DLD1 (cell line): ENCODE data around the gene ARHGAP26.

Experiments
- in situ Hi-C: cut with HindIII; loops from 2 replicates; pipeline ENCODE4 v1.10.0; 2017; ENCODE audit warnings: low sequenced_read_pairs

Gene ARHGAP26

DNA sequence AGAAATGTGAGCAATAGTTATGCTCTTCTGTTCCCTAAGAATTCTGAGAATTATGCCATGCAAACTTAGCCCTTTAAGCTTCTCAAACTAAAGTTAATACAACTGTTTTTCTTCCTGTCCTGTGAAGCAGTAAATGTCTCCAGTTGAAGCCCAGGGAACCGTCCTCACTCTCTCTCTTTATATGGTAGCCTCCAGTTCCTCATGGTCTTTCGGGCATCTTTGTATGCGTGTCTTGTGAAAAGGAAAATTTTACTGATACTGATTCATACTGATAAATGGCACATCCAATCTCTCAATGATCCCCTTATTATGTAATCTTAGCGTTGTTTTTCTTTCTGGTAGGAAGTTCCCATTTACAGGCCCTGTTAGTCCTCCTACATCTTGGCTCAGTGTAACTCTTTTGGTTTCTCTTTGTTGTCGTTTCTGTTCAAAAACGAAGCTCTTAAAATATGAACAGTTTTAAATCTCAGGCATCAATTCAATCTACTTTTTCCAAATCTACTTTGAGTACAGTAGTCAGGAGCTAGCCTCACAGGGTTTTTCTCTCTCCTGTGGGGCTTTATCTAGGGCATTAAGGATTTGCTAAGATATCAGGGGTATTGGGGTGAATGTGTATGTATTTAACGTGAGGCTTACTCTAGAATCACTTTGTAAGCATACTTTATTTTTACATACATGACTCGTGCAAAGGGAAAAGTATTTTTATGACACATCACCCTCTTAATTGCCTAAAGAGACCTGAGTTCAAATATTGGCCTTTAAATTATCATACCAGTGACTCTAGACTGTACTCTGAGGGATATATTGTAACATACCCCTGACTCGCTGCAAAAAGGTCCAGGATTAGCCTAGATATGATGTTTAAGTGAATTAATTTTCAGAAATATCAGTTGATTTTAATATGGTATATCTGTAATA, 375.3 kb downstream of the ARHGAP26 start:
- in situ Hi-C loops = loop anchor here (5.0 kb wide), 1 partner anchor 62 kb away; no protein-coding TSS in a partner anchor

DNA sequence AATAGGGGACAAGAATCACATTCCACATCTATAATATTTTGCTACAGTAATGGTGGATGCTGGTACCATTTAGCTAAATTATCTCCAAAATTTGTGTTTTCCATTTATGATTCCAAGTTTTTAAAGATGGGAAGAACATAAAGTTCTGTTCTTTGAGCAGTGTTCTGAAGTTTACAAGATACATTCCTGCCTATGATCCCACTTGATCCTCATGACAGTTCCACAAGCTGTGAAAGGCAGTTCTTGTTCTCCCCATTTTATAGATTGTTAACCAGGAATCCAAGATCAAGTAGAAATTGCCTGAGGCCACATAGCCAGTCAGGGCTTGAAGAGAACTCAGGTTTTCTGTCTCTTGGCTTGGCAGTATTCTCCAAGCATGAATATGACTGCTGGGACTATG, 376.0 kb downstream of the ARHGAP26 start:
- in situ Hi-C loops = loop anchor here (5.0 kb wide), 1 partner anchor 61 kb away; no protein-coding TSS in a partner anchor

DNA sequence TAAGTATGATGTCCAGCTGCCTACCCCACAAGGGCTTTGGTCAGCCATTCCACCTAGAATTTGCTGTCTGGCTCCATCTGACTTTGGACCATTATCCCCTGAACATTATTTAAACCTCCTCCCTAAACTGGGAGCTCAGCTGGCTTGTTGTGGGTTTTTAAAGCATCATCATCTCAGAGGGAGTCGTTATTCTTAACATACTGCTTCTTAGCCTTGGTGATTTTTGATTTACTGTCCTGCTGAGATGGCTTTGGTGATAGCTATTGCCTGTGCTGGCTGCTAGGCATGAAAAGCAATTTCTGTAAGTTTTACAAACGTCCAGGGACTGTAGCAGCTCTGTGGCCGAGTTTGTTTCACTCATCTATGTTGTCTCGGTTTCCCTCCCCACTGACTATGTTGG, 377.2 kb downstream of the ARHGAP26 start:
- in situ Hi-C loops = loop anchor here (5.0 kb wide), 1 partner anchor 60 kb away; no protein-coding TSS in a partner anchor

DNA sequence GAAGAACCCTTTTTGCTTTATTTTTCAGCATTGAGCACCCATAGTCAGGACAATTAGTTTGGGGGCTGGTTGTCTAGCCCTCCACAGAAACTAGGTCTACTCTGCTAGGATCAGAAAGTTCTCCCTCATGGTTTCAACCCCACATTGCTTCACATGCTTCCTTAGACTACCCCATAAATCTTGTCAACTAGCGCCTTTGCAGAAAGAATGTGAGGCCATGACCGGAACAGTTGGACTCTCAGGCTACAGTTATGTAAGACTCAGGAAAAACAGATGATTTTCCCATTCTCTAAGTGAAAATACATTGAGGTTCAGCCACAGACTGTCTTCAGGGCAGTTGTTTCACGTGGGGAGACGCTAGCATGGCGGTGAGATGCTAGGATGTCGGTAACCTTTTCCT, 377.7 kb downstream of the ARHGAP26 start:
- in situ Hi-C loops = loop anchor here (5.0 kb wide), 1 partner anchor 59 kb away; no protein-coding TSS in a partner anchor

DNA sequence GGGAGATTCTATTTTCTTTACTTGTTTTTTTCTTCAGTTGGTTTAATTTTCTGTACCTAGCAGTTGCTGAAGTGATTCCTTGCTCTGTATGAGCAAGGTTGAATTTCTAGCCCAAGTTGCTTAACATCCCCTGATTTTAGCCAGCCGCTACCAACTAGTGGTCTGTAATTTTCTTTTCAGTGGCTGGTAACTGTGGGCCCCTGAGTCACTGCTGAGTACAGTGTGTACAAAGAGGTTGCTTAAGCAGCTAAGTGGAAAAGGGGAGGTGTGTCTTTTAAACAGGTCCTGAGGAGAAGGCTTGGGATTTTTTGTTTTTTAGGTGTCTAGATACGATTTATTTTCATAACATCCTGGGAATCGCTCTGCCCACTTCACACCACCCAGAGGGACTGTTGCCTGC, 378.6 kb downstream of the ARHGAP26 start:
- in situ Hi-C loops = loop anchor here (5.0 kb wide), 1 partner anchor 59 kb away; no protein-coding TSS in a partner anchor

DNA sequence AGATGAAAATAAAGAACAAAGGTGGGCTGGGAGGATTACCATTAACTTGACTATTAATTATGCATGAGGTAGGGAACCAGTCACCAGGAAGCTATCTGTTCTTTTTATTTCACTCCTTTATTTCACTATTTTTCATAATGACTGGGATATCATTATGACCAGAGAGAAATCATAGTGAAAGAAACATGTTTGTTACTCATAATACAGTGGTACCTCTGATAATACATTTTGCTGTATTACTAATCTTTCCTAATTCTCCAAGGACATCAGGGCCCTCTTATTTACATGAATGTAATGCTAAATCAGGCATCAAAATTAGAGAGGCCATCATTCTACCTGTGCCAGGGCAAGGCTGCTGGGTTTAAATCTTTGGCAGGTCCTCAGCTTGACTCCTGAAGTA, 379.6 kb downstream of the ARHGAP26 start:
- in situ Hi-C loops = loop anchor here (5.0 kb wide), 1 partner anchor 58 kb away; no protein-coding TSS in a partner anchor

DNA sequence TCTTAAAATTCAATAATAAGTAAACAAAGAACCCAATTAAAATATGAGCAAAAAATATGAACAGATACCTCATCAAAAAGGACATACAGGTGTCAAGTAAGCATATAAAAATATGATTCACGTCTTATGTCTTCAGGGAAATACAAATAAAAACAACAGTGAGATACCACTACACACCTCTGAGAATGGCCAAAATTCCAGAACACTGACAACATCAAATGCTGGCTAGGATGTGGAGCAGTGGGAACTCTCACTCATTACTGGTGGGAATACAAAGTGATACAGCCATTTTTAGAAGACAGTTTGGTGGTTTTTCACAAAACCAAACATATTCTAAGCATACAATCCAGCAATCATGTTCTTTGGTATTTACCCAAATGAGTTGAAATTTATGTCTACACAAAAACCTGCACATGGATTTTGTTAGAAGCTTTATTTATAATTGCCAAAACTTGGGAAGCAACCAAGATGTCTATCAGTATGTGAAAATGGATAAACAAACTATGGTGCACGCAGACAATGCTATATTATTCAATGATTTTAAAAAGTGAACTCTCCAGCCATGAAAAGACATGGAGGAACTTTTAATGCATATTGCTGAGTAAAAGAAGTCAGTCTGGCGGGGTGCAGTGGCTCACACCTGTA, 381.0 kb downstream of the ARHGAP26 start:
- in situ Hi-C loops = no loop called here

DNA sequence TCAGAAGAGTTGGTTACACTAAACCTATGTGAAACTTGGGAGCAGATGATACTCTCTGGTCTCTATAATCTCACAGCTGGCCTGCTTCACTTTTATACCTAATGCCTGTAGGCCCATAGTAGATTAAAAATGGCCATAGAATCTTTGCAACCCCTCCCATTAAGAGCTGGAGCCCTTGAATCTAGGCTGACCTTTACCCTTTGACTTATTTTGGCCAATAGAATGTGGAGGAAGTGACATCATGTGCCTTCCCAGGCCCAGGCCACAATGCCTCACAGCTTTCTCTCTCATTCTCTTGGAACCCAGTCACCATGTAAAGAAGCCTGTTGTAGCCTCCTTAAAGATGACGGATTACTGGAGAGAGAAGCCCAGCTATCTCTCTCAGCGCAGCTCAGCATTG, 382.3 kb downstream of the ARHGAP26 start:
- in situ Hi-C loops = no loop called here

DNA sequence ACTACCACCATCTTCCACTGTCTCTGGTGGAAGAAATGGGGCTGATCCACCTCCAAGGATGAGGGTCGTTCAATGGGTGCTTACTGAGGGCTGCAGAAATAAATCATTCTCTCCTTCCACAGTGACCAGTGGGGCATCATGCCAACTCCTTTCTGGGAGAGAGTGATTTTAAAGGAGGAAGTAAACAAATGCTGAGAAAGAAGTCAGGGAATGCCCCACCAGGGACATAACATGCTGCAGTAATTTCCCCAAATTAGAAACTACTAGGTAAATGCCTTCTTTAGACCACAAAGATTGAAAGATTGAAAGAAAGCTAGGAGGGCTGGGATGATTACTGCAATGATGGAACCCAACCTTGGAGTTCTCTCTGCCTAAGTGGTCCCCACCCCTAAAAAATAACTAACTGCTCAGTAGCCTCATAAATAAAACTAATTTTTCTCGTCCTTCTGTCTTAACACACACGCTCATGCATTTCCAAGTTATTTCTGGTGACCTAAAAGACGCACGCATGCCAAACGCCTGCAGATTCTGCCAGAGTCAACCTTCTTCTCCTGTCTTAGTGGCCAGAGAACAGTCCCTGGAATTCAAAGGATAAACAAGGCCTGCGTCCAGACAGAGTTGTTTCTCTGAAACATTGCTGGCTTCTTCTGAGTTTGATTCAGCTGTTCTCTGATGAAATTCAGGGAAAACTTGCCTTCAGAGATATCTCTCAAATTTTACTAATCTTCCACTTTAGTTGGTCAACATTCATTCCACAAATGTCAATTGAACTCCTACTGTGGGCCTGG, 383.3 kb downstream of the ARHGAP26 start:
- in situ Hi-C loops = no loop called here

DNA sequence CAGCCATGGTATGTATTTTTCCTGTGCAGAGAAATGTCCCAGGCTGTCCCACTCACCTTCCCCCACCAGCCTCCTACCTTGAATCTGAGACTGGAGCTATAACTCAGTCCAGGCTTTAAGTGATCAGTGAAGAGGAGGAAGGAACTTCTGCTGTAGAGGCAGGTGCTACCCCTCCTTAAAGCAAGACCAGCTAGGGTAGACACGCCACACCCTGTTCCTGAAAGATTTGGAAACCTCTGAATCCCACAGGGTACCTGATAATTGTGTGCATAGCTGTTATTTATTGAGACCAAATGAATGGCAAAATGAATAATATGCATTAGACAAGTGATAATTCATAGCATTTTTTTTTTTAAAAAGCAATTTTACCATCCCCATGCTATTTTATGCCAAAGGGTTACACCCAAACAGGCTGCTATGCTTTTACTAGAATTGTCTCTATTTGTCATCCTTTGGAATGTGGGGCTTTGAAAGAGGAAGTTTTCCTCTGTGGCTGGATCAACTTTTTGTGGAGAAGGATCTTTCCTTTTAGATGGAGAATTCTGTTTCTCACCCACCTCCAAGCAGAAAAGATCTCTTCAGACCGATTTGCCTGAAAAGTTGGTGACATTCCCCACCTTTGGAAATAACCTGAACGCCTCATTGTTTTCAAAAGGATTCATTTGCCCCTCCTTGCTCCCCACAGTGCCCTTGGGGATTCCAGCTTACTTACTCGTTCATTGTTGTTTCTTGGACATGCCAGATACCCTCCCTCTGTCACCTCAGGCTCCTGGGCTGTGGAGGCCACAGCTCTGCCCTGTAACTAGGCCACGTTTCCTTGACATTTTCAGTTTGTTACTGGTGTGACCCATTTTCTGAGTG, 384.6 kb downstream of the ARHGAP26 start:
- in situ Hi-C loops = no loop called here

DNA sequence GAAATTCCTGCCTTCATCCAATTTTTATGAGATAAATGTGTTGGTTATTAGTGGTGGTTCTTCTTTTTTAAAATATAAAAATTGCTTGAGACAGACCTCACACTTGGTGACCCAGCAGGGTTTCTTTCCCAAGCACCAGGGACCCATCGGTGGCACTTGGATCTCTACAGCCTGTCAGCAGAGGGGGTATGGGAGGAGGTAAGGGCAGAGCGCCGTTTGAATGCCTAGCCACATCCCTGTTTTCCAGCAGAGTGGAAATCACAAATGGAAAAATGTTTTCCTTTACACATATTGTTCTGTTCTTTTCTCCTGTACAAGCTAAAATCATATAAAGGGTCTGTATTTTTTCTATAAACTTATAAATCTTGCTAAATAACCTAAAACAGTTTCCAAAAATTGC, 385.3 kb downstream of the ARHGAP26 start:
- in situ Hi-C loops = no loop called here

DNA sequence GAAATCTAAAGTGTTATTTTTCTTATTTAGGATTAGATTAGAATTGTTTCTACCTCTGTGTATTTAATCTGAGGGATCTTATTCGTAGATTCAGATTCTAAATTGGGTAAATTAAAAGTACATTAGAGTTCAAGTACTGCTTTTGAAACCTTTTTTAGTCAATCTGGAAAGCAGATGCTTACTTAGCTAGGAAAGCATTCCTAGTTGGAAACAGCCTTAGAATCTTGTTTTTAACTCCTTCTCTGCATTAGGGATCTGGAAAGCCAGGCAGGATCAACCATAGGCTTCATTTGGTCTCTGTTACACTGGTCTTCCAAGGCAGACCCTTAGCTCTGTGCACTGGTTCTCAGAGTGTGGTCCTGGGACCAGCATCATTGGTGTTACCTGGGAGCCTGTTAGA, 385.9 kb downstream of the ARHGAP26 start:
- in situ Hi-C loops = no loop called here

DNA sequence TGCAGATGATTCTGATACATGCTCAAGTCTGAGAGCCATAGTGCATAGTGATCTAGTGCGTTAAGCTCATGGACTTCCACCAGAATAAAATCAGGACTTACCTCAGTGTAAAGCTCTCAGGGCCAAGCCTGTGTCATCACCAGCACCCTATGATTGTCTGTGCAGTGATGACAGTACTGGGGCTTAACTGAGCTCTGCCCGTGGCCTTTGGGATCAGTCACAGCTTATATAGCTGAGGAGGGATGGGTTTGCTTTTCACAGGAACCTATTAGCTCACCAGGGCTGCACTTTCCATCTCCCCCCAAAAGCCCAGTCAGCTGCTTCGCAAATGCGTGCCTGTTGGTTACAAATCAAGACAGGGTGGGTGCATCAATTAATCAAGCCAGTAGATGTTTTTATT, 386.4 kb downstream of the ARHGAP26 start:
- in situ Hi-C loops = no loop called here

DNA sequence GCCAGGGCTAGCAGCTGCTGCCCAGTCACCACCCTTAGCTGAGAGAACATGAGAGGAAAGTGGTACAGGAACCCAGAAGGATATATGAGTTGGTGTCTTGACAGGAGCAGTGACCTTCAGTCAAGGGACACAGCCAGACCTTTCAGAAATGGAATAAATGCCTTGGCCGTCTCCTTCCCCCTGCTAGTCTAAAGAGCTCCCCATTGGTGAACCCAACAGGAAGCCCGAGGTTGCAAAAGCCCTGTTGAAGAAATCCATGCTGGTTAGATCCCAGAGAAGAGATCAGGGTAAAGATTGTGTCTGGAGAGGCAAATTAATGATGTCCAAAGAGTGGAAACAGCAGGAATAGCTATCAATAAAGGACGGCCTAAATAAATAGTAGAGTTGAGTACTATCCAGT, 388.9 kb downstream of the ARHGAP26 start:
- in situ Hi-C loops = no loop called here

DNA sequence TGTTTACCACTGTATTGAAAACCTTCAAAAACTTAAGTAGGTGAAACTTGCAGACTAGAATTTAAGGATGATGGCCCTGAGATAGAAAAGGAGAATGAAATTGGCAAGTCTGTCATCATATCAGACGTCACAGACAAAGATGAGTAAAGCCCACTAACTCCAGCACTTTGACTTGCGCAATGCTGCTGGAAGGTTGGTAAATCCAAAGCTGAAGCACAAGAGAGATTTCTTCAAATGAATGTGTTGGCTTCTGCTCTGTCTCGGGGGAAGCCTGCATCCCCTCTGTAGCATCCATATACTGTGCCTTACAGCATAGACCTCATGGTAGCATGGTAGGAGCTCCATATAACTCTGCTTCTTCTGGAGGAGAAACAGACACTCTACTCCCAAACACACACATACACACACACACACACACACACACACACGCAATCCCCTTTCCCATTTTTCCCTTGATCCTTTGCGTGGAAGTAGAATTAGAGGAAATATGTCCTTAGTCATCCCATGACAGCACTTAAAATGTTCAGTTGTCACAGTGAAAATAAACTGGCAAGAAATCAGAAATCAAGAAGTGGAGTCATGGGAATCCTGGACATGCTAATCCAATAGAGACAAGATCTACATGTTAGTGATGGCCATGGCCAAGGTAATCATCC, 391.8 kb downstream of the ARHGAP26 start:
- in situ Hi-C loops = no loop called here

DNA sequence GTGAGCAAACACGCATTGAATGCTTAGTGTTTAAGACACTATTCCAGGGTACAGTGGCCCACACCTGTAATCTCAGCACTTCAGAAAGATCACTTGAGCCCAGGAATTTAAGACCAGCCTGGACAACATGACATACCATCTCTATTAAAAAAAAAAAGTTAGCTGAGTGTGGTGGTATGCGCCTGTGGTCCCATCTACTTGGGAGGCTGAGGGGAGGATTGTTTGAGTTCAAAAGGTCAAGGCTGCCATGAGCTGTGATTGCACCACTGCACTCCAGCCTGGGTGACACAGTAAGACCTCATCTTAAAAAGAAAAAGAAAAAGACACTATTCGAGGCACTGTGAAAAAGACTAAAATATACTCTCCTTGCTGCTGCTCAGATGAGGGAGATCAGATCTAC, 392.6 kb downstream of the ARHGAP26 start:
- in situ Hi-C loops = no loop called here

DNA sequence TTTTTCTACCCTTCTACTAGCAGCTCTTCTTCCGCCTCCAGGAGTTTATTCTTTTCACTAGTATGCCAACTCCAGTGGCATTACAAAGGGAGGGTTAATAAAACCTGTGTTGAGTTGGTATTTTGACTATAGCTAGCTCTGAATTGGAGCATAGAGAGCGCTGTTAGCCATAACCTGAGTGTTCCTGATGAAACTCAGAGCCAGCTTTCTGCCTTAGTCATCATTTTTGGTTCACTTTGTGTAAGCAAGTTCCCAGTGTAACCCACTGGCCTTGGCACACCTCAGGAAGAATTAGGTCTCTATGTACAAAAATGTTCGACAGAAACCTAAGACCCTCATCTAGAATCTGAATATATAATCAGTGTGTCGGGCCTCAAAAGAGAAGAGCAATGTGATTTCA, 394.4 kb downstream of the ARHGAP26 start:
- in situ Hi-C loops = no loop called here

DNA sequence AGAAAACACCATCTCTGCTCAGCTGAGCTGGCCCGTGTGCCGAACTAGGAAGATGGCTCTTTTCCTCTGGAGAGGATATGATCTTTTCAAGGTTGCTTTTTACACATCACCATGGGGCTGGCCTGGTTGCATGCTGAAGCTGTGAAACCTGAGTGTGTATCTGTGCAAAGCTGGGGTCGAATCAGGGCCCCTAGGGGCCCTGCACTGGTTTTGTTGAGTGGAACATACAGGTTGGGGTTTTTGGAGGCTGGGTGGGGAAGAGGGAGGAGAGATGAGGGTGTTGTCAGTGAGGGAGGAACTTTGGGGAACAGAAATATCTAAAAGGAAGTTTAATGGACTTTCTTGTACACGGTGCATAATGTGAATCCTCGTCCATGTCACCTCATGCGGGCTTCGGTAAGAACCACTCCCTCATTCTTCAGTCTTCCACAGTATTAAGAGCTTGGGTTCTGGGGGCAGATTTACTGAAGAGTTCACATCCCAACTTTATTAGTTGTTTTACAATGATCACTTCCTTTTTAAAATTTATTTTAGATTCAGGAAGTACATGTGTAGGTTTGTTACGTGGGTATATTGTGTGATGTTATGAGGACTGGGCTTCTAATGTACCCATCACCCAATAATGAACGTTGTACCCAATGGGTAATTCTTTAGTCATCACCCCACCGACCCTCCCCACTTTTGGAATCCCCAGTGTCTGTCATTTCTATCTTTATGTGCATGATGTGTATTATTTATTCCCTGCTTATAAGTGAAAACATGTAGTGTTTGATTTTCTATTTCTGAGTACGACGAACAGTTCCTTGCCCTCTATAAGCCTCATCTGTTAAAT, 395.1 kb downstream of the ARHGAP26 start:
- in situ Hi-C loops = no loop called here

DNA sequence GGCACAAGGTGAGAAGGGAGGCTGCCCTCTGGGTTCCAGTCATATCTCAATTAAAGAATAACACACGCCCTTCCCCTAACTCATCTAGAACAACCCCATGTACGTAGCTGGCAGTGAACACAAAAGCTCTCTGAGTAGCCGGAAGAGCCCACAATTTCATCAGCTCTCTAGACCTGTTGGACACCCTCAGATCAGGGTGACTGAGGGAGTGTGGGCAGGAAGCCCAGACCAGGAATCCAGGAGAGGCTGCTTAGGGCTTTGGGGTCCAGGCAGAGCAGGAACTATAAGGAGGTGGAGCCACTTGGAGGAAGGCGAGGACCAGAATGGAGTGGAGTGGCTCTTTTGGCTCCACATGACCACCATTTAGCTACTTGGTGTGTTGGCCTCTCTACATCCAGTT, 395.9 kb downstream of the ARHGAP26 start:
- in situ Hi-C loops = no loop called here
